GM18907 (cell line): Measurements from ENCODE around the gene C1QTNF5.
"Not testable (repeated sequence)": the region's sequence is repeated elsewhere in the genome, so short reads cannot be mapped to it uniquely, and the experiment has no call there.

Experiments
- ATAC-seq: cut with Tn5 transposase; IDR thresholded peaks from one replicate; pipeline ENCODE4 v1.9.1; 2021; ENCODE audit warnings: mild to moderate bottlenecking, moderate library complexity; ENCODE audit not compliant: unreplicated experiment

Gene C1QTNF5, protein sequence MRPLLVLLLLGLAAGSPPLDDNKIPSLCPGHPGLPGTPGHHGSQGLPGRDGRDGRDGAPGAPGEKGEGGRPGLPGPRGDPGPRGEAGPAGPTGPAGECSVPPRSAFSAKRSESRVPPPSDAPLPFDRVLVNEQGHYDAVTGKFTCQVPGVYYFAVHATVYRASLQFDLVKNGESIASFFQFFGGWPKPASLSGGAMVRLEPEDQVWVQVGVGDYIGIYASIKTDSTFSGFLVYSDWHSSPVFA

GRCh38 chr11:119340335-119341221 lies at the start of gene C1QTNF5:
C1QTNF5 (minus strand) TSS chr11:119340883; CDS start chr11:119340397, 486 bp downstream.
- no peak for ATAC-seq

- no peak for ATAC-seq
These were observed 49.0 kb upstream of the C1QTNF5 start for GRCh38 chr11:119389611-119390254.

- no peak for ATAC-seq
These were observed 47.4 kb upstream of the C1QTNF5 start for GRCh38 chr11:119388103-119388502.

DNA sequence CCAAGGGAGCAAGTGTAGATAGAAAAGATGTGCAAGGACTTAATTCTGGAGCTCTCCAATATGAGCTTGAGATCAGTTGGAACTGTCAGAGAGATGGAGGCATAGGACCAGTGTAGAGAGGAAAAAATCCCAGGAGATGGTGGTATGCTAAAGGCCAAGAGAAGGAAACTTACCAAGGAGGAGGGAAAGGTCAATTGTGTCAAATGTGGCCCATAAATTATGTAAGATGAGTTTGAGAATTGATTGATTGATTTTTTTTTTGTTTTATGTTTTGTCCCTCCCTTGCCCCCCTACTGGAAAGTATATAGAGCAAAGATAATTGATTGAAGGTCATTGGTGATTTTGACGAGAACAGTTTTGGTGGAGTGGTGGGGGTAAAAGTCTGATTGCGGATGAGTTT lies 43.6 kb upstream of the C1QTNF5 start:
- no peak for ATAC-seq

GRCh38 chr11:119382513-119382912 lies 41.8 kb upstream of the C1QTNF5 start:
- ATAC-seq = not testable (repeated sequence)

DNA sequence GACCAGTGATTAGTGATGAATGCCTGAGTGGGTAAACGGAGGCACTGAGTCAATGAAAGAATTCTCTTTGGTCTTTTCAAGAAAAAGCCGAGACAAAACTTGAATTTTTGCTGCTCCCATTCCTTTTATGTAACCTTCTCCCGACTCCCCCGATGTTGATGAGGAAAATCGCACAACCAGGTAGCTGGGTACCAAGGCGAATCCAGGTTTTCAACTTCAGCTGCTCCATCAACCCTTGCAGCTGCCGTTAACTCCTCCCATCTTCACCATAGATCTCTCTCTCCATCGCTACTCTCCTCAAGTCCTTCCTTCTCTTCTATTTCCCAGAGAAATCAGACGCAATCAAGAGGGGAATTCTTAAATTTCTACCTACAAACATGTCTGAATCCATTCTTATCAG lies 41.4 kb upstream of the C1QTNF5 start:
- no peak for ATAC-seq

GRCh38 chr11:119381181-119381988 lies 40.7 kb upstream of the C1QTNF5 start, which contains the start of gene USP2:
USP2 (minus strand) TSS chr11:119381690; CDS start chr11:119373480, 8,210 bp downstream.
- ATAC-seq = peak; percentile 97

DNA sequence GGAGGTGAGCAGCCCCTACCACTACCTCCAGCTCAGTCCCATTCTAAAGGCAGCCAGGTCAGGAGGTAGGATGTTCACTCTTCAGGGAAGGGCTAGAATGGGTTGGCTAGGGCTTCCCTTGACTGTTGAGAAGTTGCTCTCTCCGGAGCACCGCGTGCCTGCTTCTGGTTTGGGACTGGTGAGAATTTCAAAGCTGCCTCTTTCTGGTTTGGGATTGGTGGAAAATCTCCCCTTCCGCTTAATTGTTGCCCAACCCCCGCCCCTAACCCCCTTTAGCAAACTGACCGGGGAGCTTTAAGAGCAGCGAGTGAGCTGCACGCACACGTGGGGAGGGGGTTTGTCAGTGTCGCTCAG lies 40.1 kb upstream of the C1QTNF5 start:
- ATAC-seq = no peak

- no peak for ATAC-seq
These were observed 39.6 kb upstream of the C1QTNF5 start for GRCh38 chr11:119380160-119380826.

- no peak for ATAC-seq
These were observed 38.3 kb upstream of the C1QTNF5 start for GRCh38 chr11:119378851-119379465.

DNA sequence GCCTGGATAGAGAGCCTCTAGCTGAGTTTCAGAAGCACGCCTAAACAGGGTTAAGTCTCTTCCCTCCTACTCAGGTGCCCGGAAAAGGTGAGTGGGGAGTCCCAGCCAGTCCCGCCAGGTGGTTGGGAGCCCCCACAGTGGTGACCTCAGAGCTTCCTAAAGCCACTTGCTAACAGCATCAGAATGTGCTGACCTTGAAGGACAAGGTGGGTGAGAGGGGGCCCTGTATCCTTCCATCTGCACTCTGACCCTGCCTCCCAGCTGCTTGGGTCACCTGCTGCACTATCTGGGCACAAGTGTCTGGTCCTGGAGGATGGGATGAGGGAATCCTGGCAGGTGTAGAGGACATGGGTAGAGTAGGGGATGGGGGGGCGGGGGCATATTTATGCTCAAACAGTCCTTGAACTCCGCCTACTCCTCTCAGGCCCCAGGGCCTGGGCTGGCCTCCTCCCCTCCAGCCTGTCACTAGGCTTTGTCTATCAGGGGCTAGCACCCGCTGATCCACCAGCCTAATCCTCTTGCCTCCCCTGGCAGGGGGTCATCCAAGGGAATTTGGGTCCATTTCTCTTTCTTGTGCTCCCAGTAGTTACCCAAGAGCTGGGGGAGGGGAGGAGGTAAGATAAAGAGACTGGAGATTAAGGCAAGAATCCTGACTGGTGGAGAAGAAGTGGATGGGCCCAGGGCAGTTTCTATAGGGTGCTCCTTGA lies 37.4 kb upstream of the C1QTNF5 start:
- no peak for ATAC-seq

DNA sequence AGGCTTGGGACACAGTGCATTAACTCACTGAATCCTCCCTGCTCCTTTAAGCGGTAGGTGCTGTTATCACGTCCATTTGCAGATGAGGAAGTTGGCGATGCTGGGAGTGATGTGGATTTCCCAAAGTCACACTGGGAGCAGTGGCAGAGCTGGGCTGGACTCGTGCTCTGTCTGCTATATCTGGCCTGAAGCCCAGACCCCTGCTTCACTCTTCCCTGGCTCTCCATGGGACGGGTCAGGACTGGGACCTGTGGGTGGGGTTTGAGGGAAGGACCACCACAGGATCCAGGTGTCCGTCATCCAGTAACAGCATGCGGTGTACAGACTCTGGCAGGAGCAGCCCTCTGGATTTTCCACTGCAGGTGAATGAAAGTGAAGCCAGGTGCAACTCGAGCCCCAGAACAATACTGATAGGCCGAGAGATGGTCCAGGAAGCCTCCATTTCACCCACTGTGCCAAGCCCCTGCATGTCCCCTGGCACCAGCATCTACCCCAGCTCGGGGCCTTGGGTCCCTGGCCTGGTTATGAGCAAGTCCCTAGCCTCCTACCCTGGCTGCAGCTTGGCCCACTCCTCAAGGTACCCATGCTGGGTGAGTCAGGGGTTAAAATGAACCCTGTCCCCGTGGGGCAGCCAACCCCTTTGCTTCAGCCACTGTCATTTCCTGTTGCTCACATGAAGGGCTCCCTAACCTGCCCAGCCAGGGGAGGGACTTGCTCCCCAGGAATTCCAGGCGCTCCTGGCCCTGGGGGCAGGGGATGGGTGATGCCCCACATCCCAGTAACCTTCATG lies 36.6 kb upstream of the C1QTNF5 start:
- no peak for ATAC-seq

- no peak for ATAC-seq
These were observed 35.6 kb upstream of the C1QTNF5 start for GRCh38 chr11:119376197-119376847.

- no peak for ATAC-seq
These were observed 34.9 kb upstream of the C1QTNF5 start for GRCh38 chr11:119375337-119376196.

DNA sequence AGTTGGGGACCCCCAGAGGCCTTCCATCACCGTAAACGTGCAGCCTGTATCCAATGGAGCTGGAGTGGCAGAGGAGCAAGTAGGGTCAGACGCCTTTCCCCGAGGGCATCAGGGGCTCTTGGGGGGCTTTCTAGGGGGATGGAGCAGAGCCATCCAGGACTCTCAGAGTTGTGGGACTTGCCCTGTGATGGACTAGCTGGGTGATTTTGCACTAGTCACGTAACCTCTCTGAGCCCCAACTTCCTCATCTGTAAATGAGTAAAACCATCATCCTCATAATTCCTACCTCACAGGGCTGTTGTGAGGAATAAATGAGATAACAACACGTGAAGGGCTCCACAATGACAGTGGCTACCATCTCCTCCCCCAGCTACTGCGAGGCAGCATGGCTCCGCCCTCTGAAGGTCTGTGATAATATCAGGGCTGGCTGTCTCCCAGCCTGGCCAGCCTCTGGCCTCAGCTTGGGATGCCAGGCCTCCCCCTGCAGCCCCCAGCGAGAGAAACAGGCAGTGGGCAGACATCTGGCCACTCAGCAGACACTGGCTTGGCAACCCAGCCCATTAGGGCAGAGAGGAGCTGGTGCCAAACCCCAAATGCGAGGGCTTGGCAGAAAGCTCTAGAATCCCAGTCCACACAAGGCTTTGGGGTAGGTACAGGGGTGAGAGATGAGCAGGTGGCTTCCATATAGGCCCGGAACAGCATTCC lies 34.1 kb upstream of the C1QTNF5 start:
- no peak for ATAC-seq

DNA sequence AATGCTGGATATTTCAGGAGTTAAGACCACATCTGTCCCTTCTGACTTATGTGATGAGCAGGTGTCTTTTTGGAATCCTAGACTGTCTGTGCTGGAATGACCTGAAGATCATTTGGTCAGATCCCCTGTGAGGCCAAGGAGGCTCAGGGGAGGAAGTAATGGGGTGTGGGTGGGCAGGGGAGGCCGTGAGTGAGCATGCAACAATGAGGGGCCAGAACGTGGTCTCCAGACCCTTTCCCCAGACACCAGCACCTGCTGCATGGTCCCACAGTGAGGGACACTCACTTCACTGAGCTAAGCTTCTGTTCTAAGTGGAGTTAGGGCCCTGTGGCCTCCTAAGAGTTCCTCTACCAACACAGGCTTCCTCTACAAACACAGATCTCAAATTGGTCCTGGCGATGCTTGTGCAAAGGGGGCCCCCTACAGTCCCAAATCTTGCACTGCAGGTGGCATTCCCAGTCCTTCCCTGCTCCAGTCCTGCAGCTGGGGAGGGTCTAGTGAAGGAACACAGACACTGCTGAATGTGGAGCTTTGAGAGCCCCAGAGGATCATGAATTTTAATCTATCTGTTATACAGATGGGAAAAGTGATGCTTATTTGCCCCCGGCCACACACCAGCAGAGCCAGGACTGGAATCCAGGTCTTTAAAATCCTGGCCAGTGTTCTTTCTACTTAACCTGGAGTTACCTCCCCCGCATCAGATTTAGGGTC lies 33.4 kb upstream of the C1QTNF5 start:
- no peak for ATAC-seq
